CD4-positive, alpha-beta T cell treated with Interleukin-6 at 100 ng/mL for 8 hours (primary cell): ENCODE data around the gene FAM120C.

Experiments
- DNase-seq: peaks from one replicate; pipeline ENCODE4 v3.0.0-alpha.2; 2020; ENCODE audit warnings: mixed read lengths, low spot score

FAM120C gene

GRCh38 chrX:54171091-54171490, 12.0 kb downstream of the FAM120C start:
- DNase-seq: no peak

DNA sequence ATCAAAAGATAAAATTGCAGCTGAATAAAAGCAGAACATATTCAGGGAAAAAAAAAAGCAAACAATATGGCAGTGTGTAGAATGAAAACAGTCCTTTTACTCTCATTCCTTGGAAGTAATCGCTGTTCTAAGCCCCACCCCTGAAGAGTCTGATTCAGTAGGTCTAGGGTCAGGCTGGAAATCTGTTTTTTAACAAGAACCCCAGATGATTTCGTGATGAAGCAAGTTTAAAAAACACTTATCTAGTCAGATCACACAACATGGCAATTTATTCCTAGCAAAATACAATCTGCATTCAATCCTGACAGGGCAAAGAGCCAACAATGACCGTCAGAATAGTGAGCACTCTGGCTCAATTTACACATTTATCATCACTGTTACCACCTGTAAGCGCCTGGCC, 16.1 kb downstream of the FAM120C start:
- DNase-seq: no peak

DNA sequence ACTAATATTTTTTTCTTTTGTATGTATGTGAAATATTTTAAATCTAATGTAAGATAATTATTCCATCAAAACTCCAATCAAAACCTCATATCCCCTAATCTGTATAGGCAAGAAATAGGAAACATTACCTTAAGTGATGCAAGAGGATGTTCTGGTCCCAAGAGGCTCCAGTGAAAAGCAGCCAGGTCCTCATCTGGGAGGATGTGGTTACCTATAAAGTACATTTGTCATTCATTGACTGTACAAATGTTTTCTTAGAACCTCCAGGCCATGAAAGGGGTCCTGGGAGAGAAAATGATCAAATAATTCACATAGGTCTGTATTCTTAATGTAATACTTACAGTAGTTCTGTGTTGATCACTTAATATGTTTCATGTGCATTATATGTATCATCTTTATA, 25.5 kb downstream of the FAM120C start:
- DNase-seq: no peak

- DNase-seq: no peak
Observed at GRCh38 chrX:54134269-54134668, 48.8 kb downstream of the FAM120C start.

DNA sequence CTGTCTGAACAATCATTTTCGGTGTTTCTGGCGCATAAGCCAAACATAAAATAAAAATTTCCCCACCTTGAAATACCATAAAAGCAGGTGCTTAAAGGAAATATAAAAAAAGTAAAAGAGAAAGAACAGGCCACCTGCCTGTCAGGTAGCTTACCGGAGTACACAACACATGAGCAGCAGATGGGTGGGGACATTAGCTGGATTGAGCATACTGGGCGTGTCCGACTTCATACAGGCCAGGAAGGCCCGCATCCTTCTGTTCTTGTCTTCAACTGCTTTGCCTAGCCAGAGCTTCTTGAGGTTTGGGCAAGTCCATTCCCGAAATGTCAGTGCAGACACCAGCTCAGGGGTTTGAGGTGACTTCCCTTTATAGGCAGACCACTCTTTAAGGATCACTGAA, 66.7 kb downstream of the FAM120C start:
- no peak for DNase-seq

DNA sequence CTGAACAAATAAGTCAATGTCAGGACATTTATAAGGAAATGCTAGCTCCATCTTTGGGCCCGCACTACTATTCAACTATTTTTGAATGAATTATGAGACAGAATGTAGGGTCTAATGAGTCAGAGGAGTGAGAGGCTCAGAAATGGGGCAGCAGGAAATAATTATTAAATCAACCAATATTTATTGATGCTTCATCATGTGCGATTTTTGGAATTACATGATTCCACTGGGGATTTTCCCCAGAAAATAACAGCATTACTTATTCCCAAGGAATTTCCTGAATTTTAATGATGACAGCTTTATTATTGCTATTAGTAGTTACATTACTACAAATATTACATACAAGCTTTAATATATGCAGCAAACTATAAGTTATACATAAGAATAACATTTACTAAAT, 89.5 kb downstream of the FAM120C start:
- DNase-seq: no peak

DNA sequence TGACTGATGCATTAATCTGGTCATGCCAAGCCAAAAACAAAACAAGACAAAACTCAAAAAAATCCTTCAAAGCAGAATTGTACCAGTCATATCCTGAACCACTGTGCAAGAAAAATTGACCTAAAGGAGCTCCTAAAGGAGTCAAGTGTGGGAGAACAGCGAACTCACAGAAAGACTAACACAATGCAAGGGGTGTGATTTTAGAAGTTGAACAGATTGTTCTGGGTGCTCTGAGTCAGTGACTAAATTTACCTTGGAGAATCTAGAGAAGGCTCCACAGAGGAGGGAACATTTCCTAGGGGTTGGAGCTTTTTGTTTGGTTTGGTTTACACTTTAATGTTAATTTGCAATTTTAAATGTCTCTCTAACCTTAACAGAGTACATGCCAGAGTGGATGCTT, 89.9 kb downstream of the FAM120C start:
- DNase-seq: no peak

GRCh38 chrX:54090880-54091279, 92.2 kb downstream of the FAM120C start:
- no peak for DNase-seq

DNA sequence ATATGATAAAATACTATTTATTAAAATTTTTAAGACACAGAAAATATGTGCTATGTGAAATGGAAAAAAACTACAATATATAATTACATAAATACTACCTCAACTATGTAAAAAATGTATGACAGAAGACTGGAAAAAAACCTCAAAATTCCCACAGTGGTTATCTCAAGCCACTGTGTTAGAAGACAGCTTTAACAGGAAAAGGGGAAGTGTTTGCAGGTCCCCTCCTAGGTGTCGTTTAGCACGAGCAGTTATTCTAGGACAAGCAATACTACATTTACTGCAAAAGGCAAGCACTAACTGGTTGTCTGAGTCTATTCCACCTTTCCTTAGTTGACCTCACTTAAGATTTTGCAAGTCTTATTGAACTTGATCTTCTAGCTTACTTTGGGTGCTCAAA, 93.9 kb downstream of the FAM120C start:
- no peak for DNase-seq

- DNase-seq: no peak
Observed at GRCh38 chrX:54087661-54088060, 95.4 kb downstream of the FAM120C start.

- DNase-seq: no peak
Observed at GRCh38 chrX:54085666-54086065, 97.4 kb downstream of the FAM120C start.

GRCh38 chrX:54076903-54077302, 106.2 kb downstream of the FAM120C start:
- no peak for DNase-seq

GRCh38 chrX:54074826-54075225, 108.2 kb downstream of the FAM120C start:
- DNase-seq: no peak

DNA sequence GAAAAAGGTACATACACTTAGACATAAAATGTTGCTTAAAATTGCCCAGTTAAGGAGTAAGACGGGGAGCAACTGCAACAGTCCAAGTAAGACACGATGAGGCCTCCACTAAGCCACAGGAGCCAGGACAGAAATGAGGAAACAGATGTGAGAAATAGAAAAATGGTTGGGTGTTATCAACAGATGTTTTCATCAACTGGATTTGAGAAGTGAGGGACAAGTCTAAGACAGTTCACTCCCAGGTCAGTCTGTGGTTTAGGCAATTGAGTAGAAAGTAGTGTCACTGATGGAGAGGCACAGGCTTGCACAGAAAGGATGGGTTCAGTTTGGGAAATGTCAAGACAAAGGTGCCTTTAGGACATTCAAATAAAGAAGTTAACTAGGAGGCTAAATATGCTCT, 115.3 kb downstream of the FAM120C start:
- DNase-seq: no peak

DNA sequence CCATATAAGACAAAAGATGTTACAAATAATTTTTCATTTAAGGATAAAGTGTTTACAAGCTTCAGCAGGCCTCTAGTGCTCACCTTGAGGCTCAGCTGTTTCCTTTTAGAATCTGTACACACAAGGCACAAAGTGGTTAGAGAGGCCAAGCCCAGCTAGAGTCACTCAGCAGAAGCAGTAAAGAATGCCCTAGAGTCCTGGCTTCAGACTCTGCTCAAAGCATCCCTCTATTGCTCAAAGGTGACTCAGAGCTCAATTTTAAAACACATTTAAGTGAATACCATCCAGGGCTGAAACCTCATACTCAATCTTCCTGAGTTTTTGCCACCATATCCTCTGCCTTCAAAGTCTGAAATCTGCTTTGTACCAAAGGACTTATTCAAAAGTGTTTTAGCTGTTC, 116.2 kb downstream of the FAM120C start:
- DNase-seq: no peak

DNA sequence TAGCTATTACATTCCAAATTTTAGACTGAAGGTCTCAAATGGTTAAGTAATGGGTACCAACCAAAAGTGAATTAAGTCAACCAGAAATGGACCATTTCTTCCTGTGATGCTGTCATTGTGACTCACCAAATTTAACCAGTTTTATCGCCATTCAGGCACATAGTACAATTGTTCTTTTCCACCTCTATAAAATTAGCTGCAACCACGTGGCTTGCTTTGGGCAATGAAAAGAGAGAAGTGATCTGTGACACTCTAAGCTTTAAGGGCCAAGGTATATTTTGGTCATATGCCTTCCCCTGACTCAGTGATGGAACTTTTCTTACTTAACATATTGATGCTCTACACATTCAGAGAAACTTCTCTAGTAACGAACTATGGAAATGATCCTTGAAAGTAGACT, 118.5 kb downstream of the FAM120C start:
- DNase-seq: no peak

DNA sequence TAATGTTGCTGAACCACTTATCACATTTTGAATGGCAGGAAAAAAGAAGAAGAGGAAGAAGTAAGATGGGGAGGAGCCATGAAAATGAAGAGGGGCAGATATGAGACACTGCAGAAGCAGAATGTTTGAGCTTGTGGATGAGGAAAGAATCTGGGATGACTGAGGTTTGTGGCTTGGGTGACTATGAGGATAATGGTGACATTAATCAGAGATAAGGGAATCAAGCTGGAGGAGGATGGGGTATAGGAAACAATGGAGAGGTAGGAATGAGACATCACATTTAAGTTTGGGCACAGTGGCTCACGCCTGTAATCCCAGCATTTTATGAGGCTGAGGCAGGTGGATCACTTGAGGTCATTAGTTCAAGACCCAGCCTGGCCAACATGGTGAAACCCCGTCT, 119.7 kb downstream of the FAM120C start:
- no peak for DNase-seq

GRCh38 chrX:54049801-54050200, 133.3 kb downstream of the FAM120C start:
- no peak for DNase-seq

- no peak for DNase-seq
Observed at GRCh38 chrX:54048412-54048811, 134.6 kb downstream of the FAM120C start.

- no peak for DNase-seq
Observed at GRCh38 chrX:54045563-54046228, 137.4 kb downstream of the FAM120C start.

GRCh38 chrX:54044877-54045338, 138.1 kb downstream of the FAM120C start:
- DNase-seq: no peak

GRCh38 chrX:54044126-54044876, 138.8 kb downstream of the FAM120C start, which contains the start of gene PHF8:
Gene PHF8 (minus strand): TSS chrX:54044473. CDS start chrX:54042728, 1,745 bp downstream.
- peak; percentile 94 for DNase-seq

GRCh38 chrX:54043541-54044125, 139.4 kb downstream of the FAM120C start:
- DNase-seq: peak; percentile 23
